SKM-1 treated with dmso at 0.1 percent for 144 hours (cell line): Measurements from ENCODE around the gene SIPA1L3.
"Not testable (repeated sequence)": the region's sequence is repeated elsewhere in the genome, so short reads cannot be mapped to it uniquely, and the experiment has no call there.

Experiments used
- DNase-seq: peaks from one replicate; lab custom pipeline; 2025; ENCODE audit not compliant: unreplicated experiment; lab: John Stamatoyannopoulos, UW

Gene SIPA1L3

GRCh38 chr19:38063928-38064327, 156.9 kb downstream of the SIPA1L3 start:
- no peak for DNase-seq

DNA sequence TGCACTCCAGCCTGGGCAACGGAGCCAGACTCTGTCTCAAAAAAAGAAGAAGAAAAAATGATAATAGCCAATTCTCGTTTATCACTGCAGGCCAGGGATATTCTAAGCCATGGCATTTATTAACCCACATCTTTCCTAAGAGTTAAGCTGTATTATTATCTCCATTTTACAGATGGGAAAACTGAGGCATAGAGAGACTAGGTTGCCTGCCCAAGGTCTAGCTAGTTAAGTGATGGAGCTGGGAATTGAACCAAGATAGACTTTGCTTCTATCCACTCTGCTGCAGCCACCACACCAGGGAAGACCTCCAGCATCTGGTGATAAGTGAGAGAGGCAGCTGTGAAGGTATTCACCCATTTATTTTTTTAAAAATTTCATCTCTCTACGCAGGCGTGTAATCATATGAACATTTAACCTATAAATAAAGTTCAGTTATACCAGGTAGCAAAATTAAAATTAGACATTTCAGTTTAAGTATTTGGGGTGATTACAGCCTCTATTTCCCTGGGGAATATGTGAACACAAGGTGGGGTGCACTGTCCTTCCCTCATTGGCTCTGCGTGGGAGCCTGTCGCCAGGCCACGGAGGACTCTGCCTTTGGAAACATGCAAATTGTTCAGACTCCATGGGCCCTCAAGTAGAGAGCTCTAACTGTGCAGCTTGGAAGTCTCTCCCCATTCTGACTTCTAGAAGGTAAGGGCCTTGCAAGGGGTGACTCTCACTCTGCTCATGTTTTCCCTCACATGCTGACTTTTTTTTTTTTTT, 157.8 kb downstream of the SIPA1L3 start:
- DNase-seq = no peak

- DNase-seq = not testable (repeated sequence)
Measured at GRCh38 chr19:38065775-38066174, 158.8 kb downstream of the SIPA1L3 start.

DNA sequence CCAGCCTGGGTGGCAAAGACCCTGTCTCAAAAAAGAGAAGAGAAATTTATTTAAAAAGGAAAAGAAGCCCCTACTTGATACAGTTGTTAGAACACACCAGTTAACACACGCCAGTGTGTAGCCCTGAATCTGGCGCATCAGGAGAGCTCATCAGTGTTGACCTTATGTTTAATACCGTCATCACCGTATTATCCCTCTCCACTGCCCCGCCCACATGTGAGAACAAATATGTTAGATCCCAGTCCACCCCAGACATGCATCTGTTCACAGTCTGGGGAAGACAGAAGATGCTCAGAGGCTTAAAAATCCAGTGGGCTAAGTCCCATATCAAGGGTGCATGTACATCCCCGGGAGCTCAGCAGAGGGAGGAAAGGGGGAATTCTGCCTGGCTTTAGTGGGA, 161.8 kb downstream of the SIPA1L3 start:
- no peak for DNase-seq

DNA sequence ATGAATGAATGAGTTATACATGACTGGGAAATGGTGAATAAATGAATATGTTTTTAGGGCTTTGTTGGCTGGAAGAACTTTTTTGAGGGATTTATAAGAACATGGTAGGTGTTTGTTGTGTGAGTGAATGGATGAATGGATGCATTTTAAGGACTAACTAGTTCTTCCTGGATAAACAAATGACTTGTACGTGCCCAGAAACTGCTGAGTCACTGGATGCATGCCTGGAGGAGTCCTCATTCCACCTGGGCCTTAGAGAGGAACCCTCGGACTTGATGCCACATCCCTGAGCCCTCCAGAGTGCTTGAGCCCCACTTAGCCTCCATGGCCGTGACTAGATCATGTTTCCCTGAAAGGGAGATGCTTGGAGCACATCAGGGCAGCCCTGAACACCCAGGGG, 163.6 kb downstream of the SIPA1L3 start:
- no peak for DNase-seq

DNA sequence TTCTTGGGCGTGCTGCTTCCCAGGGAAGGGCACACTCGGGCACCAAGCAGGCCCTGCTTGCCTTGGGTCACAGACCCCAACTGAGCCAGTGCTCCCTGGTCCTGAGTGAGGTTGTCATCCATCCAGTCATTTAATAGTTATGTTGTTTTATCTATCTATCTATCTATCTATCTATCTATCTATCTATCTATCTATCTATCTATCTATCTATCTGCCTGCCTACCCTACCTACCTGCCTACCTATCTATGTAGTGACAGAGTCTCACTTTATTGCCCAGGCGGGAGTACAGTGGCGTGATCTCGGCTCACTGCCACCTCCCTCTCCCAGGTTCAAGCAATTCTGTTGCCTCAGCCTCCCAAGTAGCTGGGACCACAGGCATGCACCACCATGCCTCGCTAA, 164.0 kb downstream of the SIPA1L3 start:
- not testable (repeated sequence) for DNase-seq

- no peak for DNase-seq
Measured at GRCh38 chr19:38071647-38072046, 164.6 kb downstream of the SIPA1L3 start.

- no peak for DNase-seq
Measured at GRCh38 chr19:38072776-38073750, 166.1 kb downstream of the SIPA1L3 start.

GRCh38 chr19:38073841-38074685, 167.1 kb downstream of the SIPA1L3 start:
- DNase-seq = no peak

GRCh38 chr19:38076337-38076736, 169.3 kb downstream of the SIPA1L3 start:
- no peak for DNase-seq

- DNase-seq = no peak
Measured at GRCh38 chr19:38078302-38078930, 171.4 kb downstream of the SIPA1L3 start.

GRCh38 chr19:38079926-38080380, 172.9 kb downstream of the SIPA1L3 start:
- DNase-seq = no peak

DNA sequence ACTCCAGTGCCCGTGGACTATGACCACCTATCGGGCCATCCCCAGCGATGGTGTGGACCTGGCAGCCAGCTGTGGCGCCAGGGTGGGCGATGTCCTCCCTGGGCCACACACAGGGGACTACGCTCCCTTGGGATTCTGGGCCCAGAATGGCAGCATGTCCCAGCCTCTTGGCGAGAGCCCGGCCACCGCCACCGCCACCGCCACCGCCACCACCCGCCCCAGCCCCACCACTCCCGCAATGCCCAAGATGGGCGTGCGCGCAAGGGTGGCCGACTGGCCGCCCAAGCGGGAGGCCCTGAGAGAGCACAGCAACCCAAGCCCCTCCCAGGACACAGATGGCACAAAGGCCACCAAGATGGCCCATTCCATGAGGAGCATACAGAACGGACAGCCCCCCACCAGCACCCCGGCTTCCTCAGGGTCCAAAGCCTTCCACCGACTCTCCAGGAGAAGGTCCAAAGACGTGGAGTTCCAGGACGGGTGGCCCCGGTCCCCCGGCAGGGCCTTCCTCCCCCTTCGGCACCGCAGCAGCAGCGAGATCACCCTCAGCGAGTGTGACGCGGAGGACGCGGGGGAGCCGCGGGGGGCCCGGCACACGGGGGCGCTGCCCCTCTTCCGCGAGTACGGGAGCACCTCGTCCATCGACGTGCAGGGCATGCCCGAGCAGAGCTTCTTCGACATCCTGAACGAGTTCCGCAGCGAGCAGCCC, 174.7 kb downstream of the SIPA1L3 start:
- DNase-seq = no peak

DNA sequence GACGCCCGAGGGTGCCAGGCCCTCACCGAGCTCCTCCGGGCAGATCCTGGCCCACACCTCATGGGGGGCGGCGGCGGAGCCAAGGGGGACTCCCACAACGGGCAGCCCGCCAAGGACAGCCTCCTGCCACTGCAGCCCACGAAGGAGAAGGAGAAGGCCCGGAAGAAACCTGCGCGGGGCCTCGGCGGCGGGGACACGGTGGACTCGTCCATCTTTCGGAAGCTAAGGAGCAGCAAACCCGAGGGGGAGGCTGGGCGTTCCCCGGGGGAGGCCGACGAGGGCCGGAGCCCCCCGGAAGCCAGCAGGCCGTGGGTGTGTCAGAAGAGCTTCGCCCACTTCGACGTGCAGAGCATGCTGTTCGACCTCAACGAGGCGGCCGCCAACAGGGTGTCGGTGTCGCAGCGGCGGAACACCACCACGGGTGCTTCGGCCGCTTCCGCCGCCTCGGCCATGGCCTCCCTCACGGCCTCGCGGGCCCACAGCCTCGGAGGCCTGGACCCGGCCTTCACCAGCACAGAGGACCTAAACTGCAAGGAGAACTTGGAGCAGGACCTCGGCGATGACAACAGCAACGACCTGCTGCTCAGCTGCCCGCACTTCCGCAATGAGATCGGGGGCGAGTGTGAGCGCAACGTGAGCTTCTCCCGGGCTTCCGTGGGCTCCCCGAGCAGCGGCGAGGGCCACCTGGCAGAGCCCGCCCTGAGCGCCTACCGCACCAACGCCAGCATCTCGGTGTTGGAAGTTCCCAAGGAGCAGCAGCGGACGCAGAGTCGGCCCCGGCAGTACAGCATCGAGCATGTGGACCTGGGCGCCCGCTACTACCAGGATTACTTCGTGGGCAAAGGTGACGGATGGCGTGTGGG, 175.5 kb downstream of the SIPA1L3 start:
- DNase-seq = no peak

GRCh38 chr19:38084196-38084595, 177.2 kb downstream of the SIPA1L3 start:
- DNase-seq = no peak

GRCh38 chr19:38089440-38089839, 182.4 kb downstream of the SIPA1L3 start:
- no peak for DNase-seq

- no peak for DNase-seq
Measured at GRCh38 chr19:38093154-38093553, 186.1 kb downstream of the SIPA1L3 start.

- DNase-seq = no peak
Measured at GRCh38 chr19:38093587-38093986, 186.6 kb downstream of the SIPA1L3 start.
